NCI-H2081 treated with DMSO at 0.1 percent for 48 hours (cell line): ENCODE measurements around the gene PTPN1.
"Not testable (repeated sequence)": the region's sequence is repeated elsewhere in the genome, so short reads cannot be mapped to it uniquely, and the experiment has no call there.

Experiments
- DNase-seq: peaks from one replicate; lab custom pipeline; 2025; lab: John Stamatoyannopoulos, UW

The PTPN1 gene

DNA sequence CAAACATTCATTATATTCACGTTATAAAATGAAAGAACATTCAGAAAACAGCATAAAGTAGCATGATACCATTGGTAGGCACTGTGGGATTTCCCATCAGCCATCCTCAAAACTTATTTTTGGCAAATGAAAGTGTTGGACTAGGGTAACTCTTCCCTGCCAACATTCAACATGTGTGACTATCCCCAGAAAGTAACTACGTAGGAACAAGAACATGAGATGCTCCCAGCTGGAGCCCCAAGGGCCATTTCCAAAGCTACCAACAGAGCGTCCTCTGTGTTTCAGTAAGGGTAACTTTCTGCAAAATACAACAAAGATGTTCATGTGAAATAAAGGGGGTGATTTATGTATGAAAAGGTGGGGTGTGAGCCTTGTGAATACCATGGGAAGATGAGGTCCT lies 28.4 kb upstream of the PTPN1 start:
- no peak for DNase-seq

DNA sequence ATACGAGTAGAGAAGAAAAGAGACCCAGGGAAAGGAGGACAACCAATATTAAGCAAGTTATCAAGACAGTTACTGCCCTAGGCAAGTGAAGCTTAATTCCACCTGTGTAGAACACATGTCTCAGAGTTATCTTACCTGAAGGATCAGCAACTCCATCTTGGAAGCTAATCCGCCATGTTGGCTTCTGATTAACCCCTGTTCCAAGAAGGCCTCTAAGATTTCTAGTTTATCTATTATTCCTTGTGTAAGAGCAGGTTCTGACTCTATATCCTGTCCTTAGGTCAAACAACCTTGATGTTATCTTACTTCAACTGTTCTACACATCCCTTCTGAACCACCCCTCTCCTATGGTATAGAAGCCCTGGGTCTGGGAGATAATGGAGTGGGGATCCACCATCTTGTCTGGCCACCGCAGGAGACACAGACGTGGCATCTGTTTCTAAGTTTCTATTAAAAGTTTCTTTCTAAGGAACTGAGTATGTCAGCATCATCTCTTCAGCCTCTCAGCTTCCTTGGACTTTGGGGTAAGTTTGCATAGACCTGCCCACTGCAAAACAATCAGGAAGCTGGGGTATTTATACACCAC lies 27.7 kb upstream of the PTPN1 start:
- DNase-seq, result no peak

DNA sequence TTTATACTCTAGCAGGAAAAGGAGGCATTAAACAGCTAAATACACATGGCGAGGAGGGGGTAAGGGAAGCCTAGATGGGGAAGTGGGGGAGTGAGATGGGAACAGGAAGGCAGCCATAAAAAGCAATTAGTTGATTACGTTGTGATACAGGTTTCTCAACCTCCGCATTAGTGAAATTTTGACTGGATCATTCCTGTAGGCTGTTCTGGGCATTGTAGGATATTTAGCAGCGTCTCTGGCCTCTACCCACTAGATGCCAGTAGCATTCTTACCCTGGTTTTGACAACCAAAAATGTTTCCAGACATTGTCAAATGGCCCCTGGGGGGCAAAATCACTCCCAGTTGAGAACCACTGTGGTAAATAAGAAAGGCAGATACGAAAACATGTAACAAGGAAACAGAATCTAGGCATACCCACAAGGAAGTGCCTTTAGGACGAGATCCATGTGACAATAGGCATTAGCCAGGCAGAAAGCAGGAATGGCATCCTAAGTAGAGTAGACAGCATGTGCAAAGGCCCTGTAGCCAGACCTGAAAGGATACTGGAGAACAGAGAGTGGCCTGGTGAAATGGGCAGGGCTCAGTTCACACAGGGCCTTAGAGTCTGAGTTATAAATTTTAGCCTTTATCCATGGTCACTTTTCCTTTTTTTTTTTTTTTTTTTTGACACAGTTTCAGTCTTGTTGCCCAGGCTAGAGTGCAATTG lies 25.8 kb upstream of the PTPN1 start:
- no peak for DNase-seq

DNA sequence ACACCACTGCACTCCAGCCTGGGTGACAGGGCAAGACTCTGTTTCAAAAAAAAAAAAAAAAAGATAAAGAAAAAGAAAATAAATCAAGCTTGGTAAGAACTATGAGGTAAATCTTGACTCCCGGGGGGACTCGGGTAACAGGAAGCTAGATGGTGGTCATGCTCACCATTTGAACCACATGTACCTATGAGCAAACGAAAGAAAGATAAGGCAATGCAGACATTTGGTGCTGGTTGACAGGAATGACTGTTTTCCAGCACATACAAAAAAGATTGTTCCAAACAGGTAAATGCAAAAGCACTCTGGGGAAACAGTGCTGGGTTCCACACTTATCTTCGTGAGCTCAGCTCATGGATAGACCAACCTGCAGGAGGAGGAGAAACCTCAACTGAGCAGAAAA lies 22.8 kb upstream of the PTPN1 start:
- no peak for DNase-seq

DNA sequence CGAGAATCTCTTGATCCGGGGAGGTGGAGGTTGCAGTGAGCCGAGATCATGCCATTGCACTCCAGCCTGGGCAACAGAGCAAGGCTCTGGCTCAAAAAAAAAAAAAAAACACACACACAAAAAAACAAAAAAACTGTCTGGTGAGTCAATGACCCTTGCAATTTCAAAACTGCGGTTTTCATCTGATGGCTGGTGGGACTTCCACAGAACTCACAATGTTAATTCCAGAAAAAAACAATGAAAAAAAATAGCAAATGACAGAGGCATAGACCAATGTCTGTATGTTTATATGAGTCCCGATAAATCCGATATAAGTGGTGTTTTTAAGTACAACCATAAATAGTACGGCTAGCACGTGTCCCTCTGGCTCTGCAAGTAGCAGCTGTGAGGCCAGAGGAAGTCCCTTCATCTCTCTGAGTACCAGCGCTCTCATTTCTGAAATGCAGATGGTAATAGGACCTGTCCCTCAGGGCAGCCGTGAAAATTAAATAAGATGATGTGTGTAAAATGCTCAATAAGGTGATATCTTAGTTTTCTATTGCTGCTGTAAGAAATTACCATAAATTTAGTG lies 21.9 kb upstream of the PTPN1 start:
- DNase-seq, result no peak

DNA sequence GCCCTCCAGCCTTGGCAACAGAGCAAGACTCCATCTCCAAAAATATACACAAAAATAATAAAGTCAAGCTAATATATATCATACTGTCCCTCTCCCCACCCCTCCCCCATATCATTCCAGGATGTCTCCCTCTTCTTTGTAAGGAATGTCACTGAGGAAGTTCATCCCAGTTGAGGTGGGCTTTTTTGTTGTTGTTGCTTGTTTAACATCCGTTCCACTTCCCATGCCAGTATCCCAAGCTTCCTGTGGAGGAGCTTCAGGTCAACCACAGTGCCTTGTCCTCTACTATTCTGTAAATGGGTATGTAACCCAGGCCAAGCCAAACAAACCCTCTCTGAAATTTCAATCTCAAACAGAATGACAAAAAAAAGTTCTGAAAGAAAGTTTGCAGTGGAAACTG lies 19.0 kb upstream of the PTPN1 start:
- no peak for DNase-seq

DNA sequence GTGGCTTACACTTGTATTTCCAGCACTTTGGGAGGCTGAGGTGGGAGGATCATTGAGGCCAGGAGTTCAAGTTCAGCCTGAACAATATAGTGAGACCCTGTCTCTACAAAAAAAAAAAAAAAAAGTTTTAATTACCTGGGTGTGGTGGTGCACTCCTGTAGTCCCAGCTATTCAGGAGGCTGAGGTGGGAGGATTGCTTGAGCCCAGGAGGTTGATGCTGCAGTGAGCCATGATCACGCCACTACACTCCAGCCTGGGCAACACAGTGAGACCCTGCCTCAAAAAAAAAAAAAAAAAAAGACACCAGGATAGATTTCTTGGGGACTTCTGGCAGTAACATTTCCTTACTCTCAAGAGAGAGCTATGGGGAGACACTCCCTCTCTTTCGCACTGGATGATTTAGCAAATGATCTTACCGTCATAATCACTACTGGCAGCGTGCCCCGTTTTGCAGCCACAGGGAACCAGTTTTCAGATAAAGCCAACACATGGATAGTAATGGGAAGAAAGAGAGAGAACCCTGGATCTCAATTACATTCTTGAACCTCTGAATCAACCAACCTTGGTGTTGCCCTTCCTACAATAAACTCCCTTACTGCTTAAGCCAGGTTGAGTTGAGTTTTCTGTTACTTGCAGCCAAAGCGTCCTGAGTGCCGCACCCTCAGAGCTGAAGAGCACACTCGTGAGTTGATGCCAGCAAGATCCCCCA lies 18.1 kb upstream of the PTPN1 start:
- no peak for DNase-seq

DNA sequence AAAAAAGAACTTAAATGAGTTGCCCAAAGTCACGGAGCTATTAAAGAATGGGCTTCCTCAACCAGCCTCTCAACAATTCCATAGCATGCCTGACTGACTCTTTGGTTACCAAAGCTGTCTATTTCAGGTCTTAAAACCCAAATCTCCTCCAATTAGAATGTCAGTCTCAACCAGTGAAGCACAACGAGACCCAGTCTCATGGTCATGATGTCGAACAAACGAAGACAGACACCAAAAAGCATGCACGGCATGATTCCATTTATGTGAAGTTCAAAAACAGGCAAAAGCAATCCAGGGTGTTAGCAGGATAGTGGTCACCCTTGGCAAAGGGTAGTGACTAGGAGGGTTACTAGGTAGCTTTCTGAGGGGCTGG lies 16.3 kb upstream of the PTPN1 start:
- DNase-seq, result no peak

DNA sequence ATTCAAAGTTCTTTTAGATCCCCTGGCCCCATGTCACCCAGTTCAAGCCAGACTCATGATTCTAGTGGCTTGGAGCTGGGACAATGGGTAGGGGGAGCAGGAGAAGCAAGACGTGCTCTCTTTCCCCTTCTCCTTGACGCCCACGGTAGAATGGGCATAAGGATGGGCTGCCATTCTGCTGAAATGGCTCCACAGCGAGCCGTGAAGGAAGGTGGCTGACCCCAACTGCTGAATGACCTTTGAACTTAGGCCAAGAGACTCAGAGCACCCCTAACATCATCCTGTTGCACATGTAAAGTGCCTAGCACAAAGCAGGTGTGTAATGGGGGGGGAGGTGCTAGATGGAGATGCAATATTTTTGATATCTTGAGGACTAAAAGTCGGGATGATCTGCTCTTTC lies 15.8 kb upstream of the PTPN1 start:
- no peak for DNase-seq

DNA sequence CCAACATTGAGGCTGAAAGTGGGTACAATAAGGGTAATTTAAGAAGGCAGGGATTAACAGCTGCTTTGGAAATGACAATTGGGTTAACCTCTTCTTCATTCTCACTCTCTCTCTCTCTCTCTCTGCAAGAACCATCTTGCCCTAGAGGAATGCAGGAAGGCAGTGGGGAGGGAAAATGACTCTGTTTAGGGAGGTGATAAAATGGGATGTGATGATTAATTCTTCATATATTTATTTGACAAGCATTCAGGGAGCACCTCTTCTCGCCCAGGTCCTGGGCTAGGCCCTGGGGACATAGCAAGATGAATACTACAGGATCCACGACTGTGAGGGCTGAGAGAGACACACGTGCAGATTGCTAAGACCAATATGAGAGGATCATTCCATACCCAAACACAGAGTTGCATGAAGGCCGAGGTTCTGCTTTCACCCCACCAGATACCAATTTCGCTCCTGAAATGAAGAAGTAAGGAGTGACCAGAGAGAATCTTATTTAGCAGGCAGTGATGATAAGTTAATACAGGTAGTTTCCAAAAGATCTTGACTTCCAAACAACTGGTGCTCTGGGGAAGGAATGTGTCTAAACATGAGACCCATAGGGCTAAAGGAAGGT lies 13.3 kb upstream of the PTPN1 start:
- no peak for DNase-seq

DNA sequence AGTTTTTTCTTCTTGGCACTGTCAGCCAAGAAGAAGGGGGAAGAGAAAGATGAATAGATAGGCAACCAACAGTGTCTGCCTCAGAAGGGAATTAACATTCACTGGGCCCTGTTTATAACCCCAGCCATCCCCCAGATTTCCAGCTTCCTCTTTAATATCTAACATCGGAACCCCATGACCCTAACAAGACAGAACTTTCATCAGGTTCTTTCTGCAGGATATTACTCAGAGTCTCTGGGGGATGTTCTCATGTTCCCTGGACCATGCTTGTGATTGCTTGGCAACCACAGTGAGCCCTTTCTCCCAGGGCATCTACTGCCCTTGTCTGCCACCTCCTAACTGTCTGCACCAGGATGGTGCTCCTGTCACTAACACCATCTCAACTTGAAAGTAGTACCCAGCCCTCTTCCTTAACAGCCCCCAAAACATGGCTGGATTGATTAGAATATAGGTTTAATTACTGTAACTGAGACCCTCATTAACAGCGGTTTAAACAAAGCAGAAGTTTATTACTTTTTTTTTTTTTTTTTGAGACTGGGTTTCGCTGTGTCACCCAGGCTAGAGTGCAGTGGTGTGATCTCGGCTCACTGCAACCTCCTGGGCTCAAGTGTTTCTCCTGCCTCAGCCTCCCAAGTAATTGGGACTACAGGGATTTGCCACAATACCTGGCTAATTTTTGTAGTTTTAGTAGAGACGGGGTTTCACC lies 12.0 kb upstream of the PTPN1 start:
- DNase-seq, result no peak

DNA sequence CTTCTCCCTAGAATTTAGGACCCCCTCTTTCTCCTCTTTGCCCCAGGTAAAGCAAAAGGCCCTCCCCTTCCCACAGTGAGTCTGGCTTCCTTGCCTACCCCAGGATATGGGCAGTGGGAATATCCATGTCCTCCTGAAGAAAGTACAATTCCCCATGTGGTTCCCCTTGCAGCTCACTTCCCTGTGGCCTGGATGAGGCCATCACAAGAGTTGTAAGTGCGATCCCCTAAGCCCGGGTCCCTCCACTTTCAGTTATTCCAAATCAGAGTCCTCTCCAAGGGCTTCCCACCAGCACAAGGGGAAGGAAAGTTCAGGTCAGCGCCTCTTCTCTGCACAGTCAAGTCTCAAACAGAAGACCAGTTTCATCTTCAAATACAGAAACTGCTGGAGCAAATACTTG lies 10.2 kb upstream of the PTPN1 start:
- no peak for DNase-seq

DNA sequence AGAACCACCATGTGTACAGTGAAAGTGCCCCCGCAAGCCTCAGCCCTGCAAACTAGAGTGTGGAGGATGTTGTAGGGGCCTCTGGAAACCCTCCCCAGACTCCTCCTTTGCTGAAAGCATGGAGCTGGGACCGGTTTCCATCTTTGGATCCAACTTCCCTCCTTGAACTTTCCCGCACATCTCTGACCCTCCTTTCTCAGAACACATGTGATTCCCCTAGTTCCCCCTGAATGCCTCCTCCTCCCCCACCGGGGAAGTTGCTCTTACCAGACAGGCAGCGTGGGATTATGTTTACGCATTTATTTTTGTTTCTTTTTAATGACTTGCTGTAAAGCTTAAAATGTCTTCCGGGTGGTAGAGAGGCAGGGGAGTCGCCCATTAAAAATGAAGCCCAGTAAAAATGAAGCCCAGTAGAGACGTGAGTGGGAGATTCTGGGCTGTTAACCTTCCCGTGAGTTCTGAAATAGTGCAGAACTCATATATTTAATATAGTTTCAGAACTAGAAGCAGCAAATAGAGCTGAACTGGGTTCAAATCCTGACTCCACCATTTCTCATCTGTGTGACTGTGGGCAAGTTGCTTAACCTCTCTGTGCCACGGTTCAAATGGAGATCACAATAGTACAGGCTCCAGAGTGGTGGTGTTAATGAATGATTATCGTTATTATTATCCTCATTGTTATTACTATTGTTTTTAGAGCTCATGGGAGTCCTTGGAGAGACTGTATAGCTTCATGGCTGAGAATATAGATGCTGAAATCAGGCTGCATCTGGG lies 8.0 kb upstream of the PTPN1 start:
- DNase-seq, result no peak

DNA sequence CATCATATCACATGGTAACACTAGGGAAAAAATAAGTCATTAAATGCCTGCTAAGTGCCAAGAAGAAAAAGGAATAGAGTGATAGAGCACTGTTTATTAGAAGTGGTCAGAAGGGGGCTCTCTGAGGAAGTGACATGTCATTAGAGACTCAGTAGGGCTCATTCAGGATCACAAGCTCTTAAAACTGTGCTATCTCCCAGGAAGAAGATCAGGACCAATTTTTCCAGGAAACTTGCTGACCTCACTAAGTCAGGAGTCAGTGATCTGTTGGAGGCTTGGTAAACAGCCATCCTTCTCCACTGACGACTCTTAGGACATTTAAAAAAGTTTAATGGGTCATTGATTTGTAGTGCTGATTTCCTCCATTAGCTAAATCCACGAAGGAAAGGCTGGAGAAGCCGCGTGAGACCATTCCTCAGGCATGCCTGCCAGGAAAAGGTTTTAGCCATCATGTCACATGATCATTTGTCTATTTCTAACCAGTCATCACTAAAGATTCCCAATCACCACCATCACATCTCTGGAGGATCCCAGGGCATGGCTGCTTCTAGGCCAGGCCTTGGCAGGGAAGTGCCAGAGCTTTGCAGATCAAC lies 5.9 kb upstream of the PTPN1 start:
- DNase-seq, result no peak

DNA sequence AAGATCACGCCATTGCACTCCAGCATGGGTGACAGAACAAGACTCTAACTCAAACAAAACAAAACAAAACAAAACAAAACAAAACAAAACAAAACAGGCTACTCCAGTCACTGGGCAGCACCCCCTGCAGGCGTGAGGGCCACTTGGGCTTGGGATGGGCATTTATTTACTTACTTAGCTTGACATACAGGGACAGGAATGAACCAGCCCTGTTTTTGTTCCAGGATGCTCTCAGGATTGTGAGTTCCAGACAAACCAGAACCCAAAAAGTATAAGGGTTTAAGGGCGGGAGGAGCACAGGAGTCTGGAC lies 4.0 kb upstream of the PTPN1 start:
- DNase-seq, result no peak

DNA sequence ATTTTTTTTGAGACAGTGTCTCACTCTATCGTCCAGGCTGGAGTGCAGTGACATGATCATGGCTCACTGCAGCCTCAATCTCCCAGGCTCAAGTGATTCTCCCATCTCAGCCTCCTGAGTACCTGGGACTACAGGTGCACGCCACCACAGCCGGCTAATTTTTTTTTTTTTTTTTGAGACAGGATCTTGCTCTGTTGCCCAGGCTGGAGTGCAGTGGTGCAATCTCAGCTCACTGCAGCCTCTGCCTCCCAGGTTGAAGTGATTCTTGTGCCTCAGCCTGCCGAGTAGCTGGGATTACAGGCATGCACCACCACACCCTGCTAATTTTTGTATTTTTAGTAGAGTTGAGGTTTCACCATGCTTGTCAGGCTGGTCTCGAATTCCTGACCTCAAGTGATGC lies 2.4 kb upstream of the PTPN1 start:
- not testable (repeated sequence) for DNase-seq

DNA sequence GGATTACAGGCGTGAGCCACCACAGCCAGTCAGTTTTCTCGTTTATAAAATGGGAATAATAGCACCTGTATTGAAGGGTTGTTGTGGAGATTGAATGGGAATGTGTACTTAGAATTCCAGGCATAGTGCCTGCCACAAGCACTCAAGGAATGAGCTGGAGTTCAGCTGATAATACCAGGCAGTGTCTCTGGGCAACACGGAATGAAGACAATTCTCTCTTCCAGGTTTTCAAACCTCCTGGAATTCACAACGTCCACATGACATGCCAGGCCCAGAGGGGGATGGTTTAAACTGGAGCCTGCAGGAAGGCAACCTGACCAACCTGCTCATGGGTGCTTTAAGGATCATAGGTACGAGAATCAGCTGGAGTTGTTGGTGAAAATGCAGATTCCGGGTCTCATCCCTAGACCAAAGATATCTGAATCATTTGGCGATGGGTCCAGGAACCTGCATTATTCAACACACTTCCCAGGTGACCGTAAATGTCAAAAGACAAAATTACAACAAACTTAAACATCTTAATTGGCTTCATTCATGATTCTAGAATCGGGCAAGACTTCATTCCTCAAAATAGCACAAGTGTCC lies 1.9 kb upstream of the PTPN1 start:
- DNase-seq, result no peak

DNA sequence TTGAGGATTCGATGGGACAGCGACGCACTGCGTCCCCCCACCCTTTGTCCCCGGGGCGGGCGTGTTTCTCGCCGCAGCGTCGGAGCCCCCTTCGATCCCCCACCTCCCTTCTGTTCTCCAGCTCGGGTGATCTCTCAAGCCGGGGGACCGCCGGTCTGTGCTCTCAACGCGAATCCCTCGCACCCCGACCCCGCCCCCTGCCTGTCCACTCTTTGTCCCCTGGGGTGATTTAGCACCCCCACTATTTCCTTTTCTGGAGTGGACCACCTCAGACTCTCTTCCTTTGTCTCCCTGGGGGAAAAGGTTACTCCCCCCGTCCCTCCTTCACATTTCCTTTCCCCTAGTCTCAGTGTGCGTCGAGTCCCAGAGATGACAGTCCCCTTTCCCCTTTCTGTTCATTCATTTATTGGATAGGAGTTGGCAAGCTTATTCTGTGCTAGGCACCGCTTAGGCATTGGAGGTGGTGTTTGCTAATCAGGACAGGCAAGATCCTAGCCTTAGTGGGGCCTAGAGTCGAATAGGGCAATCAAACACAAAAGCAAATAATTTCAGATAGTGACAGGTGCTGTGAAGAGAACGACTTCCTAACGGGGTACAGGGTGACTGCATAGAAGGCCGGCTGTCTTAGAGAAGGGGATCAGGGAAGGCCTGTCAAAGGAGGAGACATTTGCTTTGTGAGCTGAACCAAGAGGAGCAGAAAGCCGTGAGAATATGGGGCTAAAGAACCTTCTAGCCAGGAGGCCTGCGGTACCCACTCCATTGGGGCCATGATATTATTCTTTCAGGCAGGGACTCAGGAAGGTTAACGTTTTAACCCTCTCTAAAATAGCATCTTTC lies 741 bp downstream of the PTPN1 start:
- DNase-seq, result no peak

DNA sequence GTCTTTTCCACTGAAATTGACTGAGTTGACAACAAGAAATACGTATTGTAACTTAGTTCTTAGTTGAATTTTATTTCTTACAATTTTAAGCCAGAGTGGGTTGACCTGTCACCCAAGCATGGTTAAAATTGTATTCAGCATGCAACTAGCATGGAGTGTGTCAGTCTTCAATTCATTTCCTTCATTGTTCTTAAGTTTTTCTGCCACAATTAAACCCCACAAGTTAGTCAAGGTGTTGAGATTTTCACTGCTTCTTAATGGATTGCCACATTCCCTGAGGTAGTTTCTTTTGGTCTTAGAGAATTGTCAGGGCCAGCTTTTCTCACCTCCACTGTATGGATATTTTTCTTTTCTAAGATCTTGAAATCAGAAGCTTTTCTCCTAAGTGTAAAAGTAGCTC lies 2.1 kb downstream of the PTPN1 start:
- DNase-seq, result no peak
